H1 (cell line): ENCODE results near the gene ARHGAP5. TPM values are rescaled to one million over a fixed set of nuclear protein-coding genes. Genes with fewer than 3 reads are reported as not detected.

ENCODE experiments used
- CTCF ChIA-PET: fragments of 300-600 bp; sonication (Branson Sonifier 250); formaldehyde crosslinking; loops from one replicate; lab custom pipeline; 2021; ENCODE audit not compliant: partially characterized antibody; lab: Charles Lee
- POLR2A ChIA-PET: fragments of 300-600 bp; sonication (Branson Sonifier 250); formaldehyde crosslinking; loops from one replicate; lab custom pipeline; 2021; ENCODE audit warnings: inconsistent platforms; ENCODE audit not compliant: partially characterized antibody; lab: Charles Lee
- DNase-seq, 2 experiments: peaks; one replicate each; pipeline versions ENCODE4 v3.0.0 to v3.0.0-alpha.2; 2010 to 2022; ENCODE audit warnings: low spot score in 2 of 2, low read depth in 1 of 2, mixed read lengths in 1 of 2
- FAIRE-seq: peaks from 2 replicates; lab custom pipeline; 2011; peaks lifted over from hg19 to GRCh38; lab: Jason Lieb, UNC
- H2AFZ ChIP-seq: 2 replicates; pipeline ENCODE4 v1.8.1; 2012; ENCODE audit warnings: low read length, inconsistent platforms
- H2AK5ac ChIP-seq: 2 replicates; pipeline ENCODE4 v1.6.1; 2013; ENCODE audit warnings: low read depth, low read length
- H2BK120ac ChIP-seq: replicated peaks from 2 replicates; pipeline ENCODE3; 2013; ENCODE audit warnings: low read depth, low read length, inconsistent platforms
- H2BK12ac ChIP-seq: 2 replicates; pipeline ENCODE4 v1.6.1; 2013; ENCODE audit warnings: low read depth, low read length
- H2BK15ac ChIP-seq: 2 replicates; pipeline ENCODE4 v1.6.1; 2013; ENCODE audit warnings: low read length
- H2BK20ac ChIP-seq: 2 replicates; pipeline ENCODE4 v1.6.1; 2013; ENCODE audit warnings: low read length
- H2BK5ac ChIP-seq: 2 replicates; pipeline ENCODE4 v1.6.1; 2013; ENCODE audit warnings: low read depth, low read length
- H3K14ac ChIP-seq: 2 replicates; pipeline ENCODE4 v1.6.1; 2013; ENCODE audit warnings: inconsistent platforms; ENCODE audit not compliant: insufficient read length
- H3K18ac ChIP-seq: 2 replicates; pipeline ENCODE4 v1.6.1; 2013; ENCODE audit warnings: low read length; ENCODE audit errors: extremely low read depth
- H3K23ac ChIP-seq: 2 replicates; pipeline ENCODE4 v1.6.1; 2013; ENCODE audit warnings: inconsistent platforms; ENCODE audit not compliant: insufficient read length
- H3K23me2 ChIP-seq: 2 replicates; pipeline ENCODE4 v1.6.1; 2013; ENCODE audit warnings: low read depth, low read length
- H3K27ac ChIP-seq: 2 replicates; pipeline ENCODE4 v1.6.1; 2011; ENCODE audit warnings: low read depth, low read length, inconsistent platforms
- H3K27me3 ChIP-seq, 4 experiments: replicated peaks in 1 of 4; 1 replicate in 1 of 4; 2 replicates in 3 of 4; pipeline versions ENCODE4 v1.6.1 to v1.8.1; 2011 to 2013; ENCODE audit warnings: low read length in 3 of 4, mild to moderate bottlenecking in 3 of 4, inconsistent platforms in 2 of 4, mixed read lengths in 2 of 4, moderate library complexity in 1 of 4; ENCODE audit not compliant: control insufficient read depth in 3 of 4, insufficient read depth in 3 of 4; ENCODE audit errors: extremely low read depth in 1 of 4
- H3K36me3 ChIP-seq, 4 experiments: 2 replicates each; pipeline versions ENCODE4 v1.6.1 to v1.8.1; 2011 to 2013; ENCODE audit warnings: mild to moderate bottlenecking in 4 of 4, low read length in 3 of 4, moderate library complexity in 2 of 4, control low read depth in 1 of 4, inconsistent platforms in 1 of 4; ENCODE audit not compliant: insufficient read depth in 4 of 4, control insufficient read depth in 2 of 4
- H3K4ac ChIP-seq: replicated peaks from 2 replicates; pipeline ENCODE3; 2013; ENCODE audit warnings: low read length, low read depth, mixed read lengths, inconsistent platforms; ENCODE audit not compliant: insufficient read length
- H3K4me1 ChIP-seq, 4 experiments: replicated peaks in 1 of 4; 1 replicate in 1 of 4; 2 replicates in 3 of 4; pipeline versions ENCODE4 v1.6.1 to v1.8.1; 2011 to 2013; ENCODE audit warnings: low read length in 3 of 4, inconsistent platforms in 2 of 4, mixed read lengths in 1 of 4; ENCODE audit not compliant: insufficient read depth in 4 of 4, control insufficient read depth in 3 of 4
- H3K4me2 ChIP-seq, 2 experiments: 2 replicates each; pipeline versions ENCODE4 v1.6.1 to v1.8.1; 2011 to 2013; ENCODE audit warnings: low read depth in 2 of 2, low read length in 2 of 2, control low read depth in 1 of 2, inconsistent platforms in 1 of 2, mild to moderate bottlenecking in 1 of 2; ENCODE audit not compliant: insufficient read depth in 1 of 2
- H3K4me3 ChIP-seq, 4 experiments: fragments of 200-600, 300-600 bp in 1 of 4; sonication (generic), shearing (Covaris generic), sonication (Bioruptor Twin) in 1 of 4; 2 replicates each; pipeline versions ENCODE4 v1.5.1 to v1.8.1; 2011 to 2016; ENCODE audit warnings: low read length in 4 of 4, low read depth in 3 of 4, control low read depth in 2 of 4, inconsistent platforms in 2 of 4, mild to moderate bottlenecking in 2 of 4, mixed read lengths in 1 of 4, moderate library complexity in 1 of 4; ENCODE audit not compliant: insufficient read depth in 2 of 4; ENCODE audit errors: extremely low read depth in 1 of 4
- H3K56ac ChIP-seq: replicated peaks from 2 replicates; pipeline ENCODE3; 2013; ENCODE audit warnings: low read depth, mild to moderate bottlenecking, mixed read lengths, low read length, inconsistent platforms; ENCODE audit not compliant: insufficient read length
- H3K79me1 ChIP-seq: 2 replicates; pipeline ENCODE4 v1.6.1; 2013; ENCODE audit warnings: low read depth, low read length, control low read depth
- H3K79me2 ChIP-seq, 2 experiments: 2 replicates each; pipeline versions ENCODE4 v1.6.1 to v1.8.1; 2012 to 2013; ENCODE audit warnings: low read length in 2 of 2, mild to moderate bottlenecking in 2 of 2, inconsistent platforms in 1 of 2; ENCODE audit not compliant: insufficient read depth in 2 of 2, control insufficient read depth in 1 of 2
- H3K9ac ChIP-seq, 4 experiments: replicated peaks in 1 of 4; 1 replicate in 1 of 4; 2 replicates in 3 of 4; pipeline versions ENCODE4 v1.6.1 to v1.8.1; 2011 to 2013; ENCODE audit warnings: low read depth in 3 of 4, low read length in 3 of 4, control low read depth in 2 of 4, mild to moderate bottlenecking in 2 of 4, moderate library complexity in 2 of 4, inconsistent platforms in 1 of 4; ENCODE audit errors: extremely low read depth in 1 of 4
- H3K9me3 ChIP-seq, 2 experiments: 2 replicates each; pipeline versions ENCODE4 v1.6.1 to v1.8.1; 2012 to 2013; ENCODE audit warnings: mild to moderate bottlenecking in 2 of 2, moderate library complexity in 2 of 2, control low read depth in 1 of 2, inconsistent platforms in 1 of 2, low read depth in 1 of 2, low read length in 1 of 2, mixed read lengths in 1 of 2; ENCODE audit not compliant: insufficient read depth in 2 of 2
- H4K20me1 ChIP-seq, 2 experiments: replicated peaks in 1 of 2; 2 replicates each; pipeline versions ENCODE3 to v1.8.1; 2011 to 2013; ENCODE audit warnings: inconsistent platforms in 2 of 2, low read length in 2 of 2, mild to moderate bottlenecking in 1 of 2; ENCODE audit not compliant: insufficient read depth in 2 of 2, control insufficient read depth in 1 of 2
- H4K5ac ChIP-seq: 2 replicates; pipeline ENCODE4 v1.6.1; 2013; ENCODE audit warnings: low read length, low read depth, mixed read lengths, inconsistent platforms; ENCODE audit not compliant: insufficient read length
- H4K8ac ChIP-seq: 2 replicates; pipeline ENCODE4 v1.8.0; 2013; ENCODE audit warnings: mild to moderate bottlenecking, moderate library complexity, low read length, inconsistent platforms; ENCODE audit not compliant: insufficient read depth; ENCODE audit errors: extremely low read depth
- H4K91ac ChIP-seq: replicated peaks from 2 replicates; pipeline ENCODE3; 2013; ENCODE audit warnings: low read length, mixed read lengths, inconsistent platforms; ENCODE audit not compliant: insufficient read length
- EP300 ChIP-seq, 2 experiments: IDR thresholded peaks; 1 replicate in 1 of 2; 2 replicates in 1 of 2; pipeline ENCODE4 v1.6.1; 2011 to 2012; ENCODE audit warnings: low read depth in 2 of 2, low read length in 2 of 2, mild to moderate bottlenecking in 2 of 2, borderline replicate concordance in 1 of 2, inconsistent platforms in 1 of 2, moderate library complexity in 1 of 2
- KDM1A ChIP-seq: fragments of 200-600, 300-600 bp; sonication (generic); IDR thresholded peaks from 2 replicates; pipeline ENCODE4 v1.7.1; 2016; ENCODE audit warnings: mild to moderate bottlenecking, low read length, borderline replicate concordance
- WGBS, 2 experiments: shearing (Covaris generic) in 1 of 2; methylation state at CpG; one replicate each; pipeline versions ENCODE4 v1.1.6 to v1.1.7; 2013 to 2015; ENCODE audit warnings: low lambda C conversion rate in 2 of 2, mixed read lengths in 2 of 2, inconsistent platforms in 1 of 2, low coverage in 1 of 2, missing lambda C conversion rate in 1 of 2; ENCODE audit not compliant: insufficient replicate concordance in 2 of 2, insufficient coverage in 1 of 2, insufficient read length in 1 of 2; ENCODE audit errors: extremely low coverage in 1 of 2, missing lambda C conversion rate in 1 of 2; 5-methylcytosine and 5-hydroxymethylcytosine counted together
- polyA plus RNA-seq, 7 experiments: library from polyadenylated mRNA; depleted of rRNA in 3 of 7; stranded (reverse) in 5 of 7; unstranded in 2 of 7; fragments of >200 nt in 5 of 7; fragments of 200-250 nt in 2 of 7; gene quantifications; 1 replicate in 5 of 7; 2 replicates in 1 of 7; 4 replicates in 1 of 7; pipeline versions ENCODE4 v1.2.1 to v1.2.3, GENCODE V29; 2011 to 2013; ENCODE audit warnings: missing spikeins in 2 of 7, mixed read lengths in 2 of 7
- total RNA-seq: library from RNA; stranded (reverse); fragmentation: NEBNext Ultra II Directional; extraction: Animal tissue kit (Norgen Biotek cat#: 25700); gene quantifications from 2 replicates; pipeline ENCODE4 v1.2.1, GENCODE V29; 2021

ARHGAP5 gene
- total and polyA plus RNA-seq, 2 of the 8 experiments (the other 6 are each of a cell fraction or from before 2014, with no cell fraction given), result 7.8 to 77.3 TPM

- Histone ChIP-seq H4K20me1 (peaks cover 2 to 7% of the 10 kb centered on the region in 2 experiments), H3K14ac (no peak overlapping the region), H4K8ac (no peak overlapping the region), H2BK5ac (no peak overlapping the region), H2AFZ (no peak overlapping the region), H3K4ac (no peak overlapping the region), H3K23ac (no peak overlapping the region), H3K27ac (no peak overlapping the region), H2BK12ac (no peak overlapping the region), H3K18ac (no peak overlapping the region), H3K79me1 (peaks cover 5% of the 10 kb centered on the region; the same call in 1 of the 2 replicates), H2AK5ac (no peak overlapping the region), H3K36me3 (no peaks in the 10 kb centered on the region; a peak in 1 of 8 replicates), H3K4me1 (0 out of 7 replicates have a peak, but pooled peaks cover 0 to 3% (median 0%) of the 10 kb centered on the region in 4 experiments), H2BK15ac (no peak overlapping the region), H3K4me3 (no peak overlapping the region), H3K79me2 (peaks cover 2 to 93% of the 10 kb centered on the region in 2 experiments; a peak in 2 of 4 replicates), H3K23me2 (no peaks in the 10 kb centered on the region), H3K4me2 (no peak overlapping the region), H3K9me3 (no peaks in the 10 kb centered on the region), H3K9ac (no peak overlapping the region), H3K56ac (no peak overlapping the region), H3K27me3 (no peaks in the 10 kb centered on the region), H4K91ac (no peak overlapping the region), H4K5ac (no peak overlapping the region), H2BK120ac (no peak overlapping the region), H2BK20ac (no peak overlapping the region)
- FAIRE-seq (no peak), DNase-seq (no peak)
- CTCF ChIA-PET, result interaction anchor here (1.2 kb wide), 1 partner anchor 36 kb away, joined by 3 read pairs; no protein-coding TSS in a partner anchor
- TF ChIP-seq EP300 (IDR thresholded peaks at IDR 0.05; ENCODE audit: borderline replicate concordance in 1 of 2, low read depth in 2 of 2, low read length in 2 of 2), result no peak
- TF ChIP-seq KDM1A, result 0 out of 2 replicates have a peak, but pooled peaks have one; percentile 23
- POLR2A ChIA-PET, result no interaction called here
- 92% methylated on average over 7 of the region's 7 CpGs; no CpG with 5 or more reads in 1 of the 2 experiments for WGBS, 2 experiments
Observed at GRCh38 chr14:32109676-32110547, 32.8 kb downstream of the ARHGAP5 start.
